SK-N-SH (cell line): ENCODE data around the gene TPD52L1.

Experiments used
- TAF1 ChIP-seq: IDR thresholded peaks from 2 replicates; pipeline ENCODE4 v1.6.1; 2012; ENCODE audit warnings: low read depth, mild to moderate bottlenecking, low read length, moderate library complexity, borderline replicate concordance
- TF ChIP-seq, protein P1 (sequence below): IDR thresholded peaks from 2 replicates; pipeline ENCODE4; 2012
- TF ChIP-seq, protein P2 (sequence below): IDR thresholded peaks from 2 replicates; pipeline ENCODE4 v1.4.0; 2012; ENCODE audit warnings: low read depth, borderline replicate concordance
- TF ChIP-seq, protein P3 (sequence below): fragments of 200-600 bp; sonication (generic); IDR thresholded peaks from 2 replicates; pipeline ENCODE4 v1.6.1; 2017; ENCODE audit warnings: antibody characterized with exemption, mild to moderate bottlenecking, moderate library complexity
- TF ChIP-seq, protein P4 (sequence below): fragments of 150-350 bp; IDR thresholded peaks from 2 replicates; pipeline ENCODE4 v1.6.1; 2017; ENCODE audit warnings: antibody characterized with exemption, low read length, low read depth, borderline replicate concordance

DNA sequence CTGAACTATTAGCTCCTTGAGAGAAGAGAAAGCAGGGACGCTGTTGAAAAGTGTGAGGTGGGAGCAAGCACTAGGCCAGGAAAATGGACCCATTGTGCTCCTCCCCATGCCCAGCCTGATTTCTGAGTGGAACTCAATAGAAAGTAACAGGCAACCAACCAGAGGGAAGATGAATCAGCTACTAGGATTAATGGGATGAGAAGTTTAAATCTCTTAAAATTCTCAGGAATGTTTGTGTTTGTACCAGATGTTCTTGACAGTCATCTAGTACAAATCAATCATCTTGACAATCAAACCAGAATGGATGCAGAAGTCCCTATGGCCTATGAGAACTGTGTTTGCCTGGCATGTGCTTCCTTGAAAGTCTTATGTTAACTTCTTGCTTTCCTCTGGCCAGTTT lies 99.3 kb downstream of the TPD52L1 start:
- TF ChIP-seq, protein P1, sequence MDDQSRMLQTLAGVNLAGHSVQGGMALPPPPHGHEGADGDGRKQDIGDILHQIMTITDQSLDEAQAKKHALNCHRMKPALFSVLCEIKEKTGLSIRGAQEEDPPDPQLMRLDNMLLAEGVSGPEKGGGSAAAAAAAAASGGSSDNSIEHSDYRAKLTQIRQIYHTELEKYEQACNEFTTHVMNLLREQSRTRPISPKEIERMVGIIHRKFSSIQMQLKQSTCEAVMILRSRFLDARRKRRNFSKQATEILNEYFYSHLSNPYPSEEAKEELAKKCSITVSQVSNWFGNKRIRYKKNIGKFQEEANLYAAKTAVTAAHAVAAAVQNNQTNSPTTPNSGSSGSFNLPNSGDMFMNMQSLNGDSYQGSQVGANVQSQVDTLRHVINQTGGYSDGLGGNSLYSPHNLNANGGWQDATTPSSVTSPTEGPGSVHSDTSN: no peak
- TF ChIP-seq, protein P2, sequence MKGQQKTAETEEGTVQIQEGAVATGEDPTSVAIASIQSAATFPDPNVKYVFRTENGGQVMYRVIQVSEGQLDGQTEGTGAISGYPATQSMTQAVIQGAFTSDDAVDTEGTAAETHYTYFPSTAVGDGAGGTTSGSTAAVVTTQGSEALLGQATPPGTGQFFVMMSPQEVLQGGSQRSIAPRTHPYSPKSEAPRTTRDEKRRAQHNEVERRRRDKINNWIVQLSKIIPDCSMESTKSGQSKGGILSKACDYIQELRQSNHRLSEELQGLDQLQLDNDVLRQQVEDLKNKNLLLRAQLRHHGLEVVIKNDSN: no peak
- TF ChIP-seq, protein P3, sequence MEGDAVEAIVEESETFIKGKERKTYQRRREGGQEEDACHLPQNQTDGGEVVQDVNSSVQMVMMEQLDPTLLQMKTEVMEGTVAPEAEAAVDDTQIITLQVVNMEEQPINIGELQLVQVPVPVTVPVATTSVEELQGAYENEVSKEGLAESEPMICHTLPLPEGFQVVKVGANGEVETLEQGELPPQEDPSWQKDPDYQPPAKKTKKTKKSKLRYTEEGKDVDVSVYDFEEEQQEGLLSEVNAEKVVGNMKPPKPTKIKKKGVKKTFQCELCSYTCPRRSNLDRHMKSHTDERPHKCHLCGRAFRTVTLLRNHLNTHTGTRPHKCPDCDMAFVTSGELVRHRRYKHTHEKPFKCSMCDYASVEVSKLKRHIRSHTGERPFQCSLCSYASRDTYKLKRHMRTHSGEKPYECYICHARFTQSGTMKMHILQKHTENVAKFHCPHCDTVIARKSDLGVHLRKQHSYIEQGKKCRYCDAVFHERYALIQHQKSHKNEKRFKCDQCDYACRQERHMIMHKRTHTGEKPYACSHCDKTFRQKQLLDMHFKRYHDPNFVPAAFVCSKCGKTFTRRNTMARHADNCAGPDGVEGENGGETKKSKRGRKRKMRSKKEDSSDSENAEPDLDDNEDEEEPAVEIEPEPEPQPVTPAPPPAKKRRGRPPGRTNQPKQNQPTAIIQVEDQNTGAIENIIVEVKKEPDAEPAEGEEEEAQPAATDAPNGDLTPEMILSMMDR: no peak
- no peak for TF ChIP-seq TAF1
- TF ChIP-seq, protein P4, sequence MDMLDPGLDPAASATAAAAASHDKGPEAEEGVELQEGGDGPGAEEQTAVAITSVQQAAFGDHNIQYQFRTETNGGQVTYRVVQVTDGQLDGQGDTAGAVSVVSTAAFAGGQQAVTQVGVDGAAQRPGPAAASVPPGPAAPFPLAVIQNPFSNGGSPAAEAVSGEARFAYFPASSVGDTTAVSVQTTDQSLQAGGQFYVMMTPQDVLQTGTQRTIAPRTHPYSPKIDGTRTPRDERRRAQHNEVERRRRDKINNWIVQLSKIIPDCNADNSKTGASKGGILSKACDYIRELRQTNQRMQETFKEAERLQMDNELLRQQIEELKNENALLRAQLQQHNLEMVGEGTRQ: no peak
